ENCODE data around the gene CCDC85B.

CCDC85B gene

GRCh38 chr11:65928667-65929066 is 38.2 kb downstream of the CCDC85B start:
- no peaks in the 10 kb centered on the region for H3K36me3 ChIP-seq (ENCODE audit: control insufficient read depth, insufficient read depth, low read length)
- no peaks in the 10 kb centered on the region for H3K27me3 ChIP-seq (ENCODE audit: control insufficient read depth, insufficient read depth, low read length)
- no peaks in the 10 kb centered on the region for H3K9me3 ChIP-seq (ENCODE audit: control insufficient read depth, insufficient read depth, low read length)
- H3K27ac ChIP-seq (ENCODE audit: low read depth, low read length): no peak overlapping the region
- no peak overlapping the region for H3K9ac ChIP-seq (ENCODE audit: low read depth, low read length)
- no peak overlapping the region for H3K4me3 ChIP-seq (ENCODE audit: low read depth, low read length)
- H3K4me1 ChIP-seq (ENCODE audit: control insufficient read depth, insufficient read depth, low read length): peaks cover 8% of the 10 kb centered on the region

- Histone ChIP-seq H3K27ac (ENCODE audit: low read depth, low read length) (peak overlapping the region; percentile 9), H3K27me3 (ENCODE audit: control insufficient read depth, insufficient read depth, low read length) (no peaks in the 10 kb centered on the region), H3K4me1 (ENCODE audit: control insufficient read depth, insufficient read depth, low read length) (peaks cover 8% of the 10 kb centered on the region), H3K36me3 (ENCODE audit: control insufficient read depth, insufficient read depth, low read length) (no peaks in the 10 kb centered on the region), H3K4me3 (ENCODE audit: low read depth, low read length) (no peak overlapping the region), H3K9ac (ENCODE audit: low read depth, low read length) (no peak overlapping the region), H3K9me3 (ENCODE audit: control insufficient read depth, insufficient read depth, low read length) (no peaks in the 10 kb centered on the region)
Observed at GRCh38 chr11:65931773-65932557, 41.5 kb downstream of the CCDC85B start.

GRCh38 chr11:65932558-65932919 is 42.1 kb downstream of the CCDC85B start:
- no peak overlapping the region for H3K27ac ChIP-seq (ENCODE audit: low read depth, low read length)
- H3K4me3 ChIP-seq (ENCODE audit: low read depth, low read length): no peak overlapping the region
- no peaks in the 10 kb centered on the region for H3K27me3 ChIP-seq (ENCODE audit: control insufficient read depth, insufficient read depth, low read length)
- H3K9ac ChIP-seq (ENCODE audit: low read depth, low read length): no peak overlapping the region
- peaks cover 8% of the 10 kb centered on the region for H3K4me1 ChIP-seq (ENCODE audit: control insufficient read depth, insufficient read depth, low read length)
- no peaks in the 10 kb centered on the region for H3K36me3 ChIP-seq (ENCODE audit: control insufficient read depth, insufficient read depth, low read length)
- no peaks in the 10 kb centered on the region for H3K9me3 ChIP-seq (ENCODE audit: control insufficient read depth, insufficient read depth, low read length)

GRCh38 chr11:65934014-65934413 is 43.5 kb downstream of the CCDC85B start:
- Histone ChIP-seq H3K4me3 (ENCODE audit: low read depth, low read length) (no peak overlapping the region), H3K9me3 (ENCODE audit: control insufficient read depth, insufficient read depth, low read length) (no peaks in the 10 kb centered on the region), H3K27me3 (ENCODE audit: control insufficient read depth, insufficient read depth, low read length) (no peaks in the 10 kb centered on the region), H3K9ac (ENCODE audit: low read depth, low read length) (no peak overlapping the region), H3K36me3 (ENCODE audit: control insufficient read depth, insufficient read depth, low read length) (no peaks in the 10 kb centered on the region), H3K4me1 (ENCODE audit: control insufficient read depth, insufficient read depth, low read length) (no peaks in the 10 kb centered on the region; the same call in 1 of the 2 replicates), H3K27ac (ENCODE audit: low read depth, low read length) (no peak overlapping the region)

GRCh38 chr11:65937766-65938165 is 47.3 kb downstream of the CCDC85B start:
- H3K27me3 ChIP-seq (ENCODE audit: control insufficient read depth, insufficient read depth, low read length): no peaks in the 10 kb centered on the region
- no peaks in the 10 kb centered on the region for H3K36me3 ChIP-seq (ENCODE audit: control insufficient read depth, insufficient read depth, low read length)
- peaks cover 5% of the 10 kb centered on the region; the same call in 1 of the 2 replicates for H3K4me1 ChIP-seq (ENCODE audit: control insufficient read depth, insufficient read depth, low read length)
- H3K9ac ChIP-seq (ENCODE audit: low read depth, low read length): no peak overlapping the region
- H3K4me3 ChIP-seq (ENCODE audit: low read depth, low read length): no peak overlapping the region
- no peaks in the 10 kb centered on the region for H3K9me3 ChIP-seq (ENCODE audit: control insufficient read depth, insufficient read depth, low read length)
- H3K27ac ChIP-seq (ENCODE audit: low read depth, low read length): no peak overlapping the region

Data from HUES48 (cell line).